Psoas muscle (tissue), 8 donors: ENCODE results near the gene RAB31. TPM values are rescaled to one million over a fixed set of nuclear protein-coding genes. Genes with fewer than 3 reads are reported as not detected.

ENCODE experiments used
- ATAC-seq, 4 donors: fragments of 200-7000 bp; cut with Tn5 transposase; one replicate each; pipeline ENCODE4 v1.9.1; 2020; ENCODE audit warnings: moderate library complexity in 3 of 4, mild to moderate bottlenecking in 2 of 4
- DNase-seq, 2 donors: peaks; one replicate each; pipeline ENCODE4 v3.0.0-alpha.2; 2020
- H3K27ac ChIP-seq: fragments of 200-600 bp; one replicate; pipeline ENCODE4 v1.8.0; 2022
- H3K27me3 ChIP-seq, 3 donors: fragments of 200-600 bp in 1 of 3; one replicate each; pipeline versions ENCODE4 v1.6.1 to v1.8.0; 2013 to 2022; ENCODE audit warnings: low read length in 2 of 3, mild to moderate bottlenecking in 2 of 3, moderate library complexity in 1 of 3; ENCODE audit not compliant: insufficient read depth in 3 of 3
- H3K36me3 ChIP-seq, 2 donors: fragments of 200-600 bp in 1 of 2; one replicate each; pipeline versions ENCODE4 v1.6.1 to v1.8.0; 2013 to 2022; ENCODE audit warnings: low read depth in 1 of 2, mild to moderate bottlenecking in 1 of 2, moderate library complexity in 1 of 2; ENCODE audit not compliant: insufficient read depth in 1 of 2
- H3K4me1 ChIP-seq: fragments of 200-600 bp; one replicate; pipeline ENCODE4 v1.8.0; 2022
- H3K4me3 ChIP-seq: fragments of 200-600 bp; one replicate; pipeline ENCODE4 v1.8.0; 2022; ENCODE audit warnings: mild to moderate bottlenecking
- H3K9me3 ChIP-seq: fragments of 200-600 bp; one replicate; pipeline ENCODE4 v1.8.0; 2022
- WGBS, 3 donors: extraction: QIAGEN DNeasy Blood & Tissue Kit; methylation state at CpG; one replicate each; pipeline versions ENCODE4 v1.1.6 to v1.1.7; 2013; 5-methylcytosine and 5-hydroxymethylcytosine counted together
- intact Hi-C, 2 donors: fragments of 100-400 bp; cut with DNase I; formaldehyde crosslinking; loops; one replicate each; pipeline versions ENCODE4 v1.11.0 to v1.14.2; 2022
- polyA plus RNA-seq, 3 donors: library from polyadenylated mRNA; stranded (reverse); fragments of 200-250 nt; gene quantifications; one replicate each; pipeline ENCODE4 v1.2.3, GENCODE V29; 2013
- total RNA-seq, 4 donors: library from RNA; stranded (reverse); fragmentation: NEBNext Ultra II Directional in 2 of 4; extraction: Animal tissue kit (Norgen Biotek cat#: 25700) in 2 of 4; gene quantifications; one replicate each; pipeline versions ENCODE4 v1.2.1 to v1.2.4, GENCODE V29; 2021 to 2023
- TF ChIP-seq, protein P1 (sequence below): fragments of 200-600 bp; IDR thresholded peaks from one replicate; pipeline ENCODE4 v1.8.0; 2022; ENCODE audit warnings: antibody characterized with exemption
- donor health status: healthy with polysubstance abuse.
- donor health status: DM: no; HTN: no; CAD: no; lungs with moderate emphysema.
- donor health status: Bipolar disorder and iron deficiency.
- donor health status: healthy.
- donor health status: DM: yes; HTN: yes; CAD: no.
- donor health status: DM: no; HTN: no; CAD: no.
- donor health status: DM: no; HTN: no; CAD: no.
- donor health status: DM: yes; HTN: yes; CAD: no.

RAB31 gene
- total and polyA plus RNA-seq, 7 donors = 2.2 to 8.9 (median 5.3) TPM

DNA sequence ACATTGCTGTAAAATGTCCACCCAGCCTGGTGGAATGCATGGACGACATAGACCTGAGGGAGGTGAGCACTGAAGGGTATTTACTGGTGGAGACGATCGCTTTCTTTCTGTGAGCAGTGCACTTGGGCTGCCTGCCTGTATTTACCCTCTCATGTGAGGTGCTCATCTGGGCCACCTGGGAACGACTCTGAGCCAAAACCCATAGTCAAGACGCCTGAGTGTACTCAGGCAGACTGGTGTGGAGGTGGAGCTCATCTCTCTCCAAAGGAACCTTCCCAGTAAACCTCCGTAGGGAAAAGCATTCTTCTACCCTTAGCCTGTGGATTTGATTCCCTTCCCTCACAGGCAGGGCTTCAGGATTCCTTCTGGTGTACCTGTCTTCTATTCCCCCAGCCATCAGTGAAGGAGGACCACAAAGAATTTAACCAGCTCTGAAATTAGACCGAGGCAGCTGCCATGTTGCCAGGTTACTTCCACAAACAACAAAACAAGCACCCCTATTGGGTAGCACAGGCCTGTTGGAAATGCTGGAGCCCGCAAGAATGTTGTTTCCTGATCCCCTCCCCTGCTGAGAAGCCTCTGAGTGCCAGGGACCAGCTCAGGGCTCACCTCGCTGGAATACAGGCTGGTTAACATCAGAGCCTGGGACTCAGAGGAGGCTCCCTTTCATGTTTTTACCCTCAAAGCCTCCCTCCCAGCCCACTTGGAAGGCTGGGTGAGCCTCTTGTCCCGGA is 130.2 kb downstream of the RAB31 start:
- H3K4me1 ChIP-seq = peaks cover 38% of the 10 kb centered on the region
- no peak overlapping the region for H3K4me3 ChIP-seq
- no peaks in the 10 kb centered on the region for H3K27me3 ChIP-seq
- H3K27ac ChIP-seq = peak overlapping the region; percentile 64
- H3K36me3 ChIP-seq = no peaks in the 10 kb centered on the region
- intact Hi-C loops = no loop called here
- peak; percentile 43 to 81 (median 58) for ATAC-seq
- no peaks in the 10 kb centered on the region for H3K9me3 ChIP-seq
- no peak for DNase-seq
- TF ChIP-seq, protein P1, sequence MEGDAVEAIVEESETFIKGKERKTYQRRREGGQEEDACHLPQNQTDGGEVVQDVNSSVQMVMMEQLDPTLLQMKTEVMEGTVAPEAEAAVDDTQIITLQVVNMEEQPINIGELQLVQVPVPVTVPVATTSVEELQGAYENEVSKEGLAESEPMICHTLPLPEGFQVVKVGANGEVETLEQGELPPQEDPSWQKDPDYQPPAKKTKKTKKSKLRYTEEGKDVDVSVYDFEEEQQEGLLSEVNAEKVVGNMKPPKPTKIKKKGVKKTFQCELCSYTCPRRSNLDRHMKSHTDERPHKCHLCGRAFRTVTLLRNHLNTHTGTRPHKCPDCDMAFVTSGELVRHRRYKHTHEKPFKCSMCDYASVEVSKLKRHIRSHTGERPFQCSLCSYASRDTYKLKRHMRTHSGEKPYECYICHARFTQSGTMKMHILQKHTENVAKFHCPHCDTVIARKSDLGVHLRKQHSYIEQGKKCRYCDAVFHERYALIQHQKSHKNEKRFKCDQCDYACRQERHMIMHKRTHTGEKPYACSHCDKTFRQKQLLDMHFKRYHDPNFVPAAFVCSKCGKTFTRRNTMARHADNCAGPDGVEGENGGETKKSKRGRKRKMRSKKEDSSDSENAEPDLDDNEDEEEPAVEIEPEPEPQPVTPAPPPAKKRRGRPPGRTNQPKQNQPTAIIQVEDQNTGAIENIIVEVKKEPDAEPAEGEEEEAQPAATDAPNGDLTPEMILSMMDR = no peak
- WGBS, 3 donors = 28 to 38% (median 29%) methylated on average over 10 of the region's 10 CpGs

- Histone ChIP-seq H3K36me3 (no peaks in the 10 kb centered on the region), H3K27ac (peak overlapping the region; percentile 64), H3K4me1 (peaks cover 38% of the 10 kb centered on the region), H3K4me3 (no peak overlapping the region), H3K9me3 (no peaks in the 10 kb centered on the region), H3K27me3 (no peaks in the 10 kb centered on the region)
- TF ChIP-seq, protein P1 = no peak
- intact Hi-C loops = no loop called here
- no peak for ATAC-seq
- DNase-seq = no peak
- WGBS, 3 donors = 92 to 97% (median 96%) methylated on average over 8 of the region's 8 CpGs
Observed at GRCh38 chr18:9839211-9839610, 131.1 kb downstream of the RAB31 start.

DNA sequence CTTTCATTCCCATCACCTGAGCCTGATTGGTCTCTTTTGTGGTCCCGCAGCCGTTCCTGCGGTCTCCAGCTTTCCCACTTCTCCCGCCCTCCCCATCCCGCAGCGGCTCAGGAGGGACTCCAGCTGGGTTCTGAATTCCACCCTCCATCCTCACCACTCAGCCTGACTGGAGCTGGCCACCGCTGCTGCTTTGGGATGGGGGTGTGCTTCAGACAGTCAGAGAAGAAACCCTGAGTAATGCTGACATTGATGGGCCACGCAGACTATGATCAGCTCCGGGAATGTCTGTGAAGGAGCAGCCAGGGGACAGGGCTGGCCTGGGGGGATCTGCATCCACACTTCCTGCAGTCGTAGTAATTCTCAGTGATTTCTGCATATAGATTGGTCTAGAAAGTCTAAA is 131.8 kb downstream of the RAB31 start:
- Histone ChIP-seq H3K9me3 (no peaks in the 10 kb centered on the region), H3K36me3 (no peaks in the 10 kb centered on the region), H3K4me1 (peaks cover 35% of the 10 kb centered on the region), H3K27ac (no peak overlapping the region), H3K4me3 (no peak overlapping the region), H3K27me3 (no peaks in the 10 kb centered on the region)
- intact Hi-C loops = no loop called here
- TF ChIP-seq, protein P1 = no peak
- 83 to 90% (median 90%) methylated on average over 10 of the region's 10 CpGs for WGBS, 3 donors
- no peak for ATAC-seq
- DNase-seq = no peak

DNA sequence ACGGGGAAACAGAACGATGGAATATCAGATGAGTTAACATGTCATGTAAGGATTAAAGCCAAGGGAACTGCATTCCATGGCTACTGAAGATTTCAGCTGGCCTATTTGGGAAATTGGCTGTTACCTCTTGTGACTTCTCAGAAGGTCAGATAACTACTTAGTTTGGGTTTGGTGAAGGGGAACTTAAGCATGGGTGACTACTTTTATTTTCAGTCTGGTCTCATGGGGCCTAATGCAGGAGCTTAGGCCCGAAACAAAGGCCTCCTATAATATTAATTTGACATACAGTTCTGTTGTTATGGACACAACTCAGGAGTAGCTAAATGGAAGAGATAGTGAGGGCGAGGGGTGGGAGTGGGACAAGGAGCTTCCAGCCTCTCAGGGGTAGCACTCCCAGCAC is 133.7 kb downstream of the RAB31 start:
- no peak for ATAC-seq
- intact Hi-C loops = no loop called here
- no peak overlapping the region for H3K4me3 ChIP-seq
- DNase-seq = no peak
- H3K36me3 ChIP-seq = no peaks in the 10 kb centered on the region
- no peaks in the 10 kb centered on the region for H3K9me3 ChIP-seq
- H3K27me3 ChIP-seq = no peaks in the 10 kb centered on the region
- H3K27ac ChIP-seq = peak overlapping the region; percentile 61
- TF ChIP-seq, protein P1 = no peak
- WGBS, 3 donors = 41 to 57% (median 41%) methylated on average over 4 of the region's 4 CpGs
- peaks cover 31% of the 10 kb centered on the region for H3K4me1 ChIP-seq

DNA sequence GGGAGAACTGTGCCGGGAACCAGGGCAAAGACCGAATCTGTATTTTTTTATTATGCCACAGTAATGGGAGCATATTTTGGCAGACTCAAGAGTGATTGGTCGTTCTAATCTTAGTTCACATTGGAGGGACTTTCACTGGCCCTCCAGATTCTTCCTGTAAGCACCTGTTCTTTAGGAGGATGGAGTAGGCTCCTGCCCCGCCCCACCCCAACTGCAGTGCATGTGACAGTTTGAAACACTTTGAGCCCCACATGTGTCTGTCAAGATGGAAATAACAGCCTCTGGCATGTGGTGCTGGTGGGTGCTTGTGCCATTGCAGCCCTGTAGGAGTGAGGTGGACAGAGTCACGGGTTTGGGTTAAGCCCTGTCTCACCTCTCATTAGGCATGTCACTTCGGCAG is 134.3 kb downstream of the RAB31 start:
- no peaks in the 10 kb centered on the region for H3K9me3 ChIP-seq
- TF ChIP-seq, protein P1 = no peak
- DNase-seq (no peak), ATAC-seq (no peak)
- H3K27ac ChIP-seq = peak overlapping the region; percentile 61
- H3K4me3 ChIP-seq = no peak overlapping the region
- intact Hi-C loops = no loop called here
- no peaks in the 10 kb centered on the region for H3K36me3 ChIP-seq
- no peaks in the 10 kb centered on the region for H3K27me3 ChIP-seq
- WGBS, 3 donors = 65 to 76% (median 70%) methylated on average over 6 of the region's 6 CpGs
- H3K4me1 ChIP-seq = peaks cover 33% of the 10 kb centered on the region
